Dedifferentiated amniotic fluid mesenchymal stem cell (primary cell): ENCODE data around the gene RBBP6.

Experiments used
- DNase-seq: peaks from one replicate; pipeline ENCODE4 v3.0.0-alpha.2; 2016; ENCODE audit errors: extremely low spot score

Gene RBBP6

DNA sequence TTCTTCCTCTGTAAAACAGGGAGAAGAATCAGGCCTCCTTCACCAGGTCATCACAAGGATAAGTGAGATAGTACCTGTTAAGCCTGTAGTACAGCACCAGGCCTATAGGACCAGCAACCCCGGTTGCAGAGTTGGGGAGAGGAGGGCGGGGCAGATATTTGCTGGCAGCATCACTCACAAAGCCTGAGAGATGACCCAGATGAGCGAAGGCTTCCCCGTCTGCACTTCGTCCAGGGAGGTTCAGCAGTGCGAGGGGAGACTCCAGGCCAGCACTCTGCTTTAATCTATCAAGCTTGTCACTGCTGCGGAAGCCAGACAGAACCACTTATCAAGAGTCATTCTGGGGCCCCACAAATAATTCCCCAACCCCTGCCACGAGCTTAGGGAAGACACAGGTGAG, 15.8 kb upstream of the RBBP6 start:
- no peak for DNase-seq

DNA sequence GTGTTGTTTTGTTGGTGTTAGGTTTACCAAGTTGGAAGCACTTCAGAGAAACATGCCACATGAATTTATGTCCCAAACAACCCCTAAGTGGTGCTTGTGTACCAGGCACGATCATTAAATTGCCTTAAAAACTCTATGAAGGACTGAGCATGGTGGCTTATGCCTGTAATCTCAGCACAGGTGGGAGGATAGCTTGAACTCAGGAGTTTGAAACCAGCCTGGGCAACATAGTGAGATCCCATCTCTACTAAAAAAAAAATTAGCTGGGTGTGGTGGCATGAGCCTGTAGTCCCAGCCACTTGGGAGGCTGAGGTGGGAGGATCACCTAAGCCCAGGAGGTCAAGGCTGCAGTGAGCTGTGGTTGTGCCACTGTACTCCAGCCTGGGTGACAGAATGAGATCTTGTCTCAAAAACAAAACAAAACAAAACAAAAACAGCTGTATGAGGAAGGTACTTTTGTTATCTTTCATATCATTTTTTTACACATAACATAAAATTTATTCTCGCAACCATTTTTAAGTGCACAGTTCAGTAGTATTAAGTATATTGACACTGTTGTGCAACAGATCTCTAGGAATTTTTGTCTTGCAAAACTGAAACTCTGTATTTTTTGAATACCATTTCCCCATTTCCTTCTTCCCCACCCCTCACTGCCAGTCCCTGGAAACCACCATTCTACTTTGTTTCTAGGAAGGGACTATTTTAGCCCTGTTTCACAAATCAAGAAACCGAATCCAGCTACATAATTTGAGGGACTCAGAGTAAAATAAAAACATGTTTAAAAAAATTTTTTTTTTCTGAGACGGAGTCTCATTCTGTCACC, 14.3 kb upstream of the RBBP6 start:
- DNase-seq = no peak

DNA sequence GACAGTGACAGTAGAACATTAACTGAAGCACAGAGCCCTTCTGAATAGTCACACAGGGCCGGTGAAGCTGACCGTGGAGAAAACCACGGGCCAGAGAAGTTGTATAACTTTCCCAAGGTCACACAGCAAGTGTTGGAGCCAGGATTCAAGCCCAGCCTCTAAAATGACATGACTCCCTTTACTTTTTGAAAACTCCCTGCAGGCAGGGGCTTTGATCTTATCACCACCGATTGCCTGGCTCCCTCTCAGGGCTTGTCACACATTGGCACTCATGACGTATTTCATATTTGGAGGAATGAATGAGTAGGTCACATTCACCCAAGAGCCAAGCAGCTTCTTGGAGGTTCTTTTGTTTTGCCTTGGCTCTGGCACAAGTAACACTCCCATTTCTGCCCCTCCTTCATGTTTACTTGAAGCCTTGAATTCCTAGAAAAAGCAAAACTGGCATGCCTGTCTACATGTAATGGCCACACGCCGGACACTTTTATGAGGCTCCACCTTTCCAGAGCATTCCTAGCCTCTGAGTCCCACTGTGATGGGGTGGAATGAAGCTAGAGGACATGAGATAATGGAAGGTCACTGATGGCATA, 13.3 kb upstream of the RBBP6 start:
- peak; percentile 36 for DNase-seq

DNA sequence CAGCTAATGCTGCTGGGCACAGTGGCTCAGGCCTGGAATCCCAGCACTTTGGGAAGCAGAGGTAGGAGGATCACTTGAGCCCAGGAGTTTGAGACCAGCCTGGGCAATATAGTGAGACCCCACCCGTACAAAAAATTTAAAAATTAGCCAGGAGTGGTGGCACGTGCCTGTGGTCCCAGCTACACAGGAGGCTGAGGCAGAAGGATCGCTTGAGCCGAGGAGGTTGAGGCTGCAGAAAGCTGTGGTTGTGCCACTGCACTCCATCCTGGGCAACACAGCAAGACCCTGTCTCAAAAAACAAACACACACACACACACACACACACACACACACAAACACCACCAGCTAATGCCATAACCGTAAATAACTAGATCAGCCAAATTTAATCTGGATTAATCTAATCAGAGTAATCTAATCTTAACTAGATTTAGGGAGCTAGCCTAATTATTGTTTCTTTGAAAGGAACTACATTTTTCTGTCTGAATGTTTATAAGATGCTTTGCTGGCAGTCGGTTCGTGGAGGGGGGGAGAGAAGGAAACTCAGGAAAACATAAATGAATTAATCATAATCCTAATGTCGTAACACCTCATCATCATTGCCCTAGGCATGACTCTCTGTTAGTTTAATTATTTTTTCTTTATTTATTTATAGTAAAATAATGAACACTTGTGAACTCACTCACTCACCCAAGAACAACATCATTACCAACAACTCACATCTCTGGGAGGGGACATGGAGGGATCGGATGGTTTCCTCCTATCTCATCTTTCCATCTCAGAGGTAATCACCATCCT, 12.5 kb upstream of the RBBP6 start:
- no peak for DNase-seq

DNA sequence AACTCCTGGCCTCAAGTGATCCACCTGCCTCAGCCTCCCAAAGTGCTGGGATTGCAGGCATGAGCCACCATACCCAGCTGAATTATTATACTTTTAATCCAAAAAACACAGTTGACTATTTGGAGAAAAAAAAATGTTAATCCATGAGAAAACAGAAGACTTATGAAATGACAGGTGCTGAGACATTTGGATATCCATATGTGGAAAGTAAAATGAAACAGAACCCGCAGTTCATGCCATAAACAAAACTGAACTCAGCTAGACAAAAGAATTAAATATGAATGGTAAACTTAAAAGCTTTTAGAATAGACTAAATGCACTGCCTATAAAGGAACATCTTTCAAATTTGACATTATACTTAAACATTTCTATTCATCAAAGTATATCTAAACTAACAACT, 8.2 kb upstream of the RBBP6 start:
- no peak for DNase-seq

DNA sequence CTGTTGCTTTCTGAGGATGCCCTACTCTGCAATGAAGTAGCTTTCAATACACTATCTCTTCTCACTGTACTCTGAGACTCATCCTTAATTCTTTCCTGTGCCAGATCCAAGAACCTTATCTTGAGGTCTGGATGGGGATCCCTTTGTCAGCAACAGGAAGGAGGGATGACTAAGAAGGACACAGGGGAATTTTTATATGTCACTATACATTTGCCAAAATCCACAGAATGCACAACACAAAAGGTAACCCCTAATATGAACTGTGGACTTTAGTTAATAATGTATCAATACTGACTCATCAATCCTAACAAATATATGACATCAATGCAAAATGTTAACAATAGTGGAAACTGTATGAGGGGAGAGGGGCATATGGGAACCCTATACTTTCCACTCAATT, 4.7 kb upstream of the RBBP6 start:
- DNase-seq = no peak

DNA sequence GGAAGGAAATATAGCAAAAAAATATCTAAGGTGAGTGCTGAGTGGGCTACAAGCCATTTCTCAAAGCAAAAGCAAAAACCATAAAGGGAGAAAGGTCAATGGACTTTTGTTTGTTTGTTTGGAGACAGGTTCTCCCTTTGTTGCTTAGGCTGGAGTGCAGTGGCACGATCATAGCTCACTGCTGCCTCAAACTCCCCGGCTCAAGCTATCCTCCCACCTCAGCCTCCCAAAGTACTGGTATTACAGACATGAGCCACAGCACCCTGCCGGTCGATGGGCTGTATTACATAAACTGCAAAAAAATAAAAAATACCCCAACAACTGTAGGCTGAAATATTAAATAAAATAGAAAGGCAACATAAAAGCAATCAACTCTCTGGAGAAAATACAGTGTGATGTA, 3.5 kb upstream of the RBBP6 start:
- DNase-seq = no peak

DNA sequence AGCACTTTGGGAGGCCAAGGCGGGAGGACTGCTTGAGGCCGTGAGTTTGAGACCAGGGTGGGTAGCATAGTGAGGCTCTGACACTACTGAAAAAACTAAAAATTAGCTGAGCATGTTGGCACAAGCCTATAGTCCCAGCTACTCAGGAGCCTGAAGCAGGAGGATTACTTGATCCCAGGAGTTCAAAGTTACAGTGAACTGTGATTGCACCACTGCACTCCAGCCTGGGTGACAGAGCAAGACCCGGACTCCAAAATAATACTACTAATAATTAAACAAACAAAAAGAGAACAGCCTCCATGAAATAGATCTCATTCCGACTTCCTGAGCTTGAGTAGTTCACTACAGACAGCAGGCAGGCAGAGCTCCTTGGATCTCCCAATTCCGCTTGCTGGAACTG, 2.7 kb upstream of the RBBP6 start:
- DNase-seq = no peak

DNA sequence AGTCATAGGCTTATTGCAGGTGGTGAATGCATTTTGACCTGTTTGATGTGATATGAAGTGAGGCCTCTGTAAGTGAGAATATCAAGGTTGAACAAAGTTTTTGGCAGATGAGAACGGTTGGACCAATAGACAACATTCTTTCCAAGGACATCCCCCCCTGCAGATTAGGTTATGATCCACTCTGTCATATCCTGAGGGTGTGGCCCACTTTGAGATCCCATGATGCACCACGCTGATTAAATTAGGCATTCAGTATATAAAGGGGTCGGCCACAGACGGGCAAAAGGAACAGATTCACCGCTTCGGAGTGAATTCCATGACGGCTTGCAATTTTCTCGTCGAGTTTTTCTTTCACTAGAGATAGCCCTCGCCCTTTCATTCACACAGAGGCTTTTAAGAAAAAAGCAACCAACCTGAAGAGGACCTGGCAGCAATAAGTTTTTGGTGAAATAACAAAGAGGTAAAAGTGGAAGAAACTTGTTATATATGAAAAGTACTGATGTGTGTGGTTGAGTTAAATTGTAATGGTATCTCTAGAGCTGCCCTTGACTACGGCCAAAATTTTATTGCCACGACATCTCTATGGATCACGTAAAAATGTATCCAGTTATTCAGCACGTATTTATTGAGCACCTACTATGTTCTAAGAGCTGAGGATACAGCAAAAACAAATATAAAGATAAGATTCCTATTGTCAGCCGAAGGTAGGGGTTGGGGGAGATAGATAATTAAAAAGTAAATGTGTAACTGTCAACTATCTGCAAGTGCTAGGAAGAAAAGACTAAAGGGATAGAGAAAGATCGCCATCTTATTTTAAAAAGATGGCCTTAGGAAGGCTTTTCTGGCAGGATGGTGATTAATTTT, 1.7 kb upstream of the RBBP6 start:
- DNase-seq = no peak

DNA sequence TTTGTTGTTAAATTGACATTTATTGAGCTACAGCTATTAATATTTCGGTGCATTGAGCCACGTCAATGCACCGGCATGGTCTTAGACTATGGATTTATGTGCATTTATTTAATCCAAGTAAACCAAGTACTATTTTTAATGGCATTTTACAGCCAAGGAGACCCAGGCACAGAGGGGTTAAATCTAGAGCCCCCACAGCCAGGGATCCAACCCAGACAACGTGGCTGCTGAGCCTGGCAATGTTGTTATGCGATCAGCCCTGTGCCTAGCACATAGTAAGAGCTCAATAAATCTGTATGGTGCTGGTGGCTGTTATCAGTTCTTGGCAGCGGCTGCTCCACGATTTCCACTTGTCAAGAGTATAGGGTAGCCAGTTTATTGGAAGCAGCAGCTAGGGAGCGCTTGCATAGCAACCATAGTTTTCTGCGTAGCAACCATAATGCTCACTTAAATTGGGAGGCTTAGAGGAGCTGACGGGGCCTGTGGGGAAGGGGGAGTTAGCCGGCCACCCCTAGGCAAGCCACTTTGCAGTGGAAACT, 541 bp upstream of the RBBP6 start:
- peak; percentile 77 for DNase-seq

DNA sequence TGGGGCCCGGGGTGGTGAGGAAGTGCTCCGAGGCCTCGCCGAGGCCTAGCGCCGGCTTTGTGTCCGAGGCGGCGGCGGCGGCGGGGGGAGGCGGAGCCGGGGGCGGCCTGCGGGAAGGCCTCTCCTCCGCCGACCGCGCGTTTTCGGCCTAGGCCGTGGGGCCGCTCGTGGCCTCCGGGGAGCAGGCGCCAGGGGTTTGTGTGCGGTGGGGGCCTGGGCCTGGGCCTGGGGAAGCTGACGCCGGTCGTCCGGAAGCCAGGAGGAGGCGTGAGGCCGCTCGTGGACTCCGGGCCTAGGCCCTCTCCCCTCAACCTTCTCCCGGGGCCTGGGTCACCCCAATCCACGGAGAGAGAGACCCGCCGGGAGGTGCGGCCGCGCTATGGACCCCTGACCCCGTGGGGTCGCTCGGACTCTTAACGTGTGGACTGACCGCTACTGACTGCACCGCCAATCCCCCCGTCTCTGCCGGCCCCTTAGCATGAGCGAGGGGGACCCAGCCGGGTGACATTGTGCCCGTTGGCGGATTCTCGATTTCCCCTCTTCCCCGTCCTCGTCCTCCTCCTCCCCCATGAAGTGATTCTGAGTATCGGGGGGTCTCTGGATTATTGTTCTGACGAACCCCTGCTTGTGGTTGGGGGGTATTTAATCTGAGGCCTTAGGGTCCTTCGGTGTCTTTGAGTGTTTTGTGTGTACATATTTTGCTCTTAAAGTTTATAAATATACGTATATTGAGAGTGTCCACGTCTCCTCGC, 660 bp downstream of the RBBP6 start:
- no peak for DNase-seq

DNA sequence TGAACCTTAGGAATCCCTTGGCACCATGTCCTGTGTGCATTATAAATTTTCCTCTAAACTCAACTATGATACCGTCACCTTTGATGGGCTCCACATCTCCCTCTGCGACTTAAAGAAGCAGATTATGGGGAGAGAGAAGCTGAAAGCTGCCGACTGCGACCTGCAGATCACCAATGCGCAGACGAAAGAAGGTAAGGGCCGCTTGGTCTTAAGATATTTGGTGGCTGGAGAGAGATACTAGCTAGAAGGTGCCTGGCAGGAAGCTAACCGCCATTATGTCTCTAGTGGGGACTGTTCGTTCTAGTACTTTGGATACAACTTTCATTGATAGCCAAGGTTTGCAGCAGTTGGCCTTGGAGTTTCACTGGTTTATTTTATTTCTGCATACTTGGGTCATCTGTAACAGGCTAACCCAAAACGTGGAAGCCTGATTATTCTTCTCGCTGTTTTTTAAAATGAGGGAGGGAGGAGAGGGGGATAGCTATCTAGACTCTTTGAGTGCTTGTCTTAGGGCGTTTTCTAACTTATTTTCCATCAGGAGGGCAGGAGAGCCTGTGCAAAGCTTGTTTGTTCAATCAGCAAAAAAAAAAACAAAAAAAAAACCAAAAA, 1.3 kb downstream of the RBBP6 start:
- no peak for DNase-seq

DNA sequence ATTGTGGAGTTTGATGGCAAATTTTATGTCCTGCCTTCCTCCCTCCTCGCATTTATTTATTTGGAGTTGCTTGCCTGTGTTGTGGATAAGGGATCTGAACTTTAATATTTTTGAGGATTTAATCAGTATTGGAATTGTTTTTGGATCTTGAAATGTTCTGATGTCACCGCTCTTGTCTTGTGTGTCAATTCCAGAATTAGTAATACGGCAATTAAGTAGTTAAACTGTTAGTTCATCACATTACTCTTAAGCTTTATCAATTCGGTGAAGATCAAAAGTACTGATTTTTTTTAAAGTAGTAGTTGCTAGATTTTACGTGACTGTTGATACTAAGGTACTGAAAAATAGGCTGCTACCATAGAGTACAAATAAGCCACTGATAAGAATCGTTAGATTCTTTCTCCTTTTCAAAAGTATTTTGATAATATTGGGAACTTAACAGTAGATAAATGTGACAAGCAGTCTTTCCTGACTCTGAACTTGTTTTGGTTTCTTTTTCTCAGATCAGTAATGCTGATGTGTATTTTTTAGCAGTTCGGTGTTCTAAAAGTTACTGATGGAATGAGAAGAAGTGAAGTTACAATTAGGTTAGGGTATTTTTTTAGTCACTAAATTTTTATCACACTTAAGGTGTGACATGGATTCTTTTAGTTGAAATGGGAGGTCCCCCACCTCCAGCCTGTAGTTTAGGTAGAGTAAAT, 2.0 kb downstream of the RBBP6 start:
- no peak for DNase-seq

DNA sequence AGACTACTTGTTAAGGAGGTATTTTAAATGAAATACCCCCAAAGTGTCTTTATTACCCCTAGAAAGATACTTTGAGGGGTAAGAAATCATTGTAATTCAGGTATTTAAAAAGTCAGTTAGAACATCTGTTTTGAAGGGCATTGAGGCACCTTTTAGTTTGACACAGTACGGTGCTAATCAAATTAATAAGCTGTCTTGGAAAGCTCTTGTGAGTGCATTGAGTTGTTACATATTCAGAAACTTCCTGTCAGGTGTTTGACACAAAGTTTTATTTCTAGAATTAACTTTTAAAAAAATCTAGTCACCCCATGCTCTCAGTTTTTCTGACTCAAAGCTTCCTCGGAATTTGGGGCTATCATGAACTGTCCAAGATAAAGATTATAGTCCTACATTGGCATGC, 4.6 kb downstream of the RBBP6 start:
- DNase-seq = no peak

DNA sequence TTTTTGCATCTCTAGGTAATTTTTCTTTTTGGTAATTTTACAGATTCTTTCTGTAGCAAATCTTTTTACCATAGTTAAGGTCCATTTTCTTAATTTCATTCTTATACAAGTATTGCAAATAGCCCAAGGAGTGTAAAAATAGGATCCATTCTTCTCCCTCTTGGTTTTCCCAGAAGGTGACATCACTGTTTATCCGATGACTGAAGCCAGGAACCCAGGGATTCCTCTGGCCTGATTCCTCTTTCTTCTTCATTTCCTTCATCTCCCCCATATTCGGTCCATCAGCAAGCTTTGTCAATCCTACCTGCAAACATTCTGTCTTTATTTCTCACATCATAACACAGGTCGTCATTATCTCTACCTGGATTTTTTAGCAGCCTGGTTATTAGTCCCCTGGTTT, 5.3 kb downstream of the RBBP6 start:
- DNase-seq = no peak

DNA sequence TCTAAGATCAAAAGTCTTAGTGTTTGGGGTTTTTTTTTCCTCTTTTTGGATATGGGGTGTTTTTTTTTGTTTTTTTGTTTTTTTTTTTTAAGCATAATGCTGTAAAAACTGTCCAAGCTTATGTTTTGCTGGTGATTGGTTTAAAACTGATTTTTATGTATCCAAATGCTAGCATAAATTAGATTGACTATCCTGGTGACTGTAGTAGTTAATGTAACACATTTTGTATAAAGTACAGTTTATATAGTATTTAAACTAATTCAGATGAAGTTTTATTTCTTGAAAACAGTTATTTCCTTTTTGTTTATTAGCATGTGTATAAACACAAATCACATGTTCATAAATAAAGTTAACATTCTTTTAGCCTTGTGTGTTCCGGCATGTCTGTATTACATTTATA, 10.9 kb downstream of the RBBP6 start:
- no peak for DNase-seq

DNA sequence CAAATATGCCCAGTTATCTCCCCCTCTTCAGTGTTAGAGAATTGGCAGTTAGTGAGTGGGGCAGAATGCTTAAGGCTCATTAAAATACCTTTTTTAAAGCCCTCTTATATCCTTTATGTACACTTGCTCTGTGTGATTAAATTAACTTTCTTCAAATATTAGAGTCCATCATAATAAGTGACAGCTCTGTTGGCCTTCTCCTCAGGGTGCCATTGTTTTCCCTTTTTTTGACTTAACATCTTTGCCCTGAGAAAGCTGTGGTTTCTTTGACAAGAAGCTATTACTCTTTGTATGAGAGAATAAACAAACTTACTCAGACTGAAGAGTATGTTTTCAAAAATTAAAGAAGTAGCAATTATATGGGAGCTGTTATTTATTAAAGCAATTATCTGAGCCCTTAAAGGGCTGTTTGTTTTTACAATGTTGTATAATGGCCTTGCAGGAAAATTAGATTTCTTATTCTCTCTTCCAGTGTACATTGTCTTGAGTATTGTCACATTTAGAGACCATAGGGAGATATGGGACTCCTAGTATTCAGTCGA, 13.4 kb downstream of the RBBP6 start:
- no peak for DNase-seq

DNA sequence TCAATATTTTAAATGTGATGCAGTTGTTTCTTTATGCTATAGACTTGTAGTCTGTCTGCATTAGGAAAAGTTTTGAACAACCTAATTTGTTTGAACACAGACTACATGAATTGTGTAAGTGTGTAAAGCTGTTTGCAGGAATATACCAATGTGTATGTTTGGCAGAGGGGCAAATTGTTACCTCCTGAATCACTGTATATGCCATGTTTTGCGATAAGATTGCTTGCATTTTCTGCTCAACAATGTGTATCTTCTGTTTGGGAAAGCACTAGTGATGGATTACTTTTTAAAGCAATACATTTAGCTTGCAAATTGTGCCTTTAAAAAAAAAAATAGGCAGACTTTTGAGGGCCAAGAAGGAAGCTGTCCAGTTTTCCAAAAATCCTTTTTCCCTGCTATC, 14.6 kb downstream of the RBBP6 start:
- no peak for DNase-seq

DNA sequence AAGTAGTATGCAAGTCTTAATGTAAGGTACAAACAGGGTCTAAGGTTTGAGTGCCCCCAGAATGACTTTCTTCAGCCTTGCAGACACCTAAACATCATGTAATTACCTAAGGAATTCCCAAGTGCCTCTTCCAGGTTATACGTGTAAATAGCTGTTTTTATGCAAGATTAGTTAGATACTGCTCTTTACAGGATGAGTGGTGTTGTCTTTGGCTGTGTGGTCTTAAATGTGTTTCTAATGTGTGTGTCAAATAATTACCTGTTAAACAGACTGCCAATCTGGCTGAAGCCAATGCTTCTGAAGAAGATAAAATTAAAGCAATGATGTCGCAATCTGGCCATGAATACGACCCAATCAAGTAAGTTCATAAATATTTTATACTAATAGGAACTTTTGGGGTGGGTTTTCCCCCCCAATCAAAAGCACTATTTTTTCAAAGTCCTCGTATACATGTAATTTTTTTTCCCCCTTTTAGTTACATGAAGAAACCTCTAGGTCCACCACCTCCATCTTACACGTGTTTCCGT, 16.0 kb downstream of the RBBP6 start:
- DNase-seq = no peak
